Mesenchymal stem cell (in vitro differentiated cells and primary cell): ENCODE data around the gene DNAJB14.

Experiments
- DNase-seq: peaks from one replicate; pipeline ENCODE4 v3.0.0-alpha.2; 2013
- H2AFZ ChIP-seq: one replicate; pipeline ENCODE4 v1.6.1; 2013; ENCODE audit warnings: low read depth, mild to moderate bottlenecking, control low read depth, inconsistent platforms, low read length, moderate library complexity
- H2AK5ac ChIP-seq: 2 replicates; pipeline ENCODE4 v1.6.1; 2013; ENCODE audit warnings: low read length, moderate library complexity, mild to moderate bottlenecking, inconsistent platforms; ENCODE audit not compliant: severe bottlenecking
- H2BK120ac ChIP-seq: one replicate; pipeline ENCODE4 v1.6.1; 2013; ENCODE audit warnings: low read depth, mild to moderate bottlenecking, inconsistent platforms, low read length, moderate library complexity
- H2BK12ac ChIP-seq, 2 experiments: one replicate each; pipeline ENCODE4 v1.6.1; 2013; ENCODE audit warnings: inconsistent platforms in 2 of 2, low read length in 2 of 2, mild to moderate bottlenecking in 2 of 2, moderate library complexity in 2 of 2, control low read depth in 1 of 2
- H2BK15ac ChIP-seq: one replicate; pipeline ENCODE4 v1.6.1; 2013; ENCODE audit warnings: mild to moderate bottlenecking, low read depth, inconsistent platforms; ENCODE audit not compliant: poor library complexity, severe bottlenecking
- H2BK5ac ChIP-seq: 2 replicates; pipeline ENCODE4 v1.6.1; 2013; ENCODE audit warnings: low read depth, mild to moderate bottlenecking, low read length, control low read depth, inconsistent platforms; ENCODE audit not compliant: poor library complexity, severe bottlenecking
- H3K14ac ChIP-seq, 2 experiments: one replicate each; pipeline ENCODE4 v1.6.1; 2013; ENCODE audit warnings: inconsistent platforms in 2 of 2, low read length in 2 of 2, control low read depth in 1 of 2, mild to moderate bottlenecking in 1 of 2, moderate library complexity in 1 of 2
- H3K18ac ChIP-seq, 2 experiments: one replicate each; pipeline ENCODE4 v1.6.1; 2013; ENCODE audit warnings: inconsistent platforms in 2 of 2, low read length in 2 of 2, control low read depth in 1 of 2, low read depth in 1 of 2, mild to moderate bottlenecking in 1 of 2
- H3K23ac ChIP-seq, 2 experiments: one replicate each; pipeline ENCODE4 v1.6.1; 2013; ENCODE audit warnings: inconsistent platforms in 2 of 2, low read length in 2 of 2, mild to moderate bottlenecking in 2 of 2, moderate library complexity in 2 of 2, control low read depth in 1 of 2
- H3K27ac ChIP-seq: 2 replicates; pipeline ENCODE4 v1.5.1; 2013; ENCODE audit warnings: mild to moderate bottlenecking, moderate library complexity, low read length, control low read depth, inconsistent platforms; ENCODE audit not compliant: poor library complexity, severe bottlenecking
- H3K27me3 ChIP-seq, 2 experiments: 2 replicates each; pipeline versions ENCODE4 v1.6.1 to v1.7.0; 2013; ENCODE audit warnings: low read length in 2 of 2, mild to moderate bottlenecking in 2 of 2, moderate library complexity in 2 of 2, control low read depth in 1 of 2, inconsistent platforms in 1 of 2; ENCODE audit not compliant: control insufficient read depth in 1 of 2, insufficient read depth in 1 of 2
- H3K36me3 ChIP-seq, 2 experiments: 2 replicates each; pipeline versions ENCODE4 v1.6.1 to v1.7.0; 2013; ENCODE audit warnings: low read length in 2 of 2, control low read depth in 1 of 2, inconsistent platforms in 1 of 2, low read depth in 1 of 2, mild to moderate bottlenecking in 1 of 2; ENCODE audit not compliant: insufficient read depth in 2 of 2, control insufficient read depth in 1 of 2
- H3K4ac ChIP-seq, 2 experiments: one replicate each; pipeline ENCODE4 v1.6.1; 2013; ENCODE audit warnings: inconsistent platforms in 2 of 2, low read length in 2 of 2, mild to moderate bottlenecking in 2 of 2, moderate library complexity in 2 of 2, control low read depth in 1 of 2, low read depth in 1 of 2
- H3K4me1 ChIP-seq: 2 replicates; pipeline ENCODE4 v1.6.1; 2013; ENCODE audit warnings: low read depth, low read length, control low read depth; ENCODE audit not compliant: control insufficient read depth, insufficient read depth
- H3K4me2 ChIP-seq: 2 replicates; pipeline ENCODE4 v1.6.1; 2013; ENCODE audit warnings: low read length, mild to moderate bottlenecking, inconsistent platforms; ENCODE audit not compliant: poor library complexity, severe bottlenecking
- H3K4me3 ChIP-seq, 2 experiments: 2 replicates each; pipeline versions ENCODE4 v1.5.1 to v1.7.0; 2013; ENCODE audit warnings: low read length in 2 of 2, mild to moderate bottlenecking in 2 of 2, control low read depth in 1 of 2, low read depth in 1 of 2; ENCODE audit not compliant: insufficient read depth in 1 of 2
- H3K79me1 ChIP-seq: replicated peaks from 2 replicates; pipeline ENCODE4 v1.6.1; 2013; ENCODE audit warnings: mild to moderate bottlenecking, control low read depth, low read length, inconsistent platforms; ENCODE audit not compliant: poor library complexity, severe bottlenecking
- H3K9ac ChIP-seq: 2 replicates; pipeline ENCODE4 v1.7.0; 2013; ENCODE audit warnings: mild to moderate bottlenecking, low read length, moderate library complexity
- H3K9me3 ChIP-seq: 2 replicates; pipeline ENCODE4 v1.7.0; 2013; ENCODE audit warnings: mild to moderate bottlenecking, low read length; ENCODE audit not compliant: control insufficient read depth
- H4K8ac ChIP-seq: one replicate; pipeline ENCODE4 v1.6.1; 2013; ENCODE audit warnings: inconsistent platforms, mild to moderate bottlenecking, low read length, moderate library complexity
- H4K91ac ChIP-seq: one replicate; pipeline ENCODE4 v1.6.1; 2013; ENCODE audit warnings: mild to moderate bottlenecking, low read length, inconsistent platforms
- WGBS: methylation state at CpG from one replicate; pipeline ENCODE4 v1.1.7; 2013; ENCODE audit warnings: mixed read lengths; 5-methylcytosine and 5-hydroxymethylcytosine counted together

DNAJB14 gene

DNA sequence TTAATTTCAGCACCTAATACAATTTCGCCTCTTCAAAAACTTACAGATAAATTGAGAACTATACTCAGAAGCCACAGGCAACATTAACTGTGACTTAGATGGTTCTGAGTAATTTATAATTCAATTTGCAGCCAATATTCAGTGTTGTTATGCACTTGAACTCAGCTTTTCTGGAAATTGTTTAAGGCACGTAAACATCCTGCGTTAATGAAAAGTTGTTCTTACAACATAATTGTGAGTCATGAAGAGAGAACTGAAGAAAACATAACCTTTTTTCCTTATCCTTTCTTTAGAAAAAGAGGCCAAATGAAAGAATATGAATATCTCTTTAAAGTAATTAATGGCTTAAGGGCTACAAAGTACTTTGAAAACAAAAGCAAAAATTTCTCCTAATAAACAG is 20.3 kb upstream of the DNAJB14 start:
- H3K9me3 ChIP-seq, result no peaks in the 10 kb centered on the region
- H3K4me3 ChIP-seq, result no peak overlapping the region
- H4K8ac ChIP-seq, result no peak overlapping the region
- H3K9ac ChIP-seq, result no peak overlapping the region
- H2AK5ac ChIP-seq, result no peak overlapping the region
- no CpG with 5 or more reads among the region's 3 CpGs for WGBS
- H3K27ac ChIP-seq, result no peak overlapping the region
- H2BK5ac ChIP-seq, result no peak overlapping the region
- H3K4me1 ChIP-seq, result no peaks in the 10 kb centered on the region
- H3K36me3 ChIP-seq, result peaks cover 0 to 2% of the 10 kb centered on the region in 2 experiments
- H3K18ac ChIP-seq, result no peak overlapping the region
- H3K4me2 ChIP-seq, result no peak overlapping the region
- H3K14ac ChIP-seq, result no peak overlapping the region
- no peak overlapping the region for H2AFZ ChIP-seq
- no peaks in the 10 kb centered on the region for H3K79me1 ChIP-seq
- peak; percentile 68 for DNase-seq
- no peak overlapping the region for H3K23ac ChIP-seq
- no peak overlapping the region for H2BK15ac ChIP-seq
- H3K4ac ChIP-seq, result no peak overlapping the region
- H3K27me3 ChIP-seq, result no peaks in the 10 kb centered on the region
- H2BK120ac ChIP-seq, result no peak overlapping the region
- H2BK12ac ChIP-seq, result no peak overlapping the region
- H4K91ac ChIP-seq, result no peak overlapping the region

DNA sequence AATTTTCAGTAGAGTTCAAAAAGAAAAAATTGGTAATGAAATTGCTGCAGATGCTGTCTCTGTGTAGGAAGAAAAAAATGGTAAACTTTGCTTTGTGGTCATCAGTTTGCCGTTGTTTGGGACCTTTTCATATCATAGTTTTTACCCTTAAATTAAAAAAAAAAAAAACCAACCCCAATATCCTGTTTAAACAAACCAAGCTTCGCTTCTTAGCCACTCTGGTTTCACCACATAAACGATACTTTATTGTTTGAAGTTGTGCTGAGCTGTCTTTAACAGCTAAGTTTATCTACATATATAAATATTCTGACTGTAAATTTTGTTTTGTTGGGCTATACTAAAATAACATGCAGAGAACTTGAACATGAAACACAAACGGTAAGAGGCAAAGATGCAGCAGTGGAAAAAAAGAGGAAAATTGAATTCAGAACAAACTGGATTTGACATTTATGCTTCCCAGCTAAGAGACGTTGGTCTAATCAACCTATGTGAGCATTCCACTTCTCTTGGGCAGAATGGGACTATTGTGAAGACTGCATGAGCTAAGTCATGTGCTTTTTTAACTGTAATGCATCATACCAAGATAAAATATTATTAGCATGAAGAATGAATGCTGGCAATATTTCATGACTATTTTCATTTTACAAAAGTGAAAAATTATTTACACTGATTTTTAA is 19.4 kb upstream of the DNAJB14 start:
- no peak overlapping the region for H3K4me2 ChIP-seq
- no peak overlapping the region for H2BK12ac ChIP-seq
- peaks cover 2% of the 10 kb centered on the region for H3K4me1 ChIP-seq
- H3K36me3 ChIP-seq, result no peaks in the 10 kb centered on the region
- H2BK5ac ChIP-seq, result no peak overlapping the region
- H2BK15ac ChIP-seq, result no peak overlapping the region
- H3K79me1 ChIP-seq, result no peaks in the 10 kb centered on the region
- no peaks in the 10 kb centered on the region for H3K9me3 ChIP-seq
- H3K9ac ChIP-seq, result no peak overlapping the region
- no peak overlapping the region for H4K91ac ChIP-seq
- peak; percentile 8 for DNase-seq
- no peak overlapping the region for H4K8ac ChIP-seq
- no peaks in the 10 kb centered on the region for H3K27me3 ChIP-seq
- no peak overlapping the region for H2AK5ac ChIP-seq
- no peak overlapping the region for H3K4me3 ChIP-seq
- 61% methylated on average over 1 of the region's 5 CpGs for WGBS
- H2BK120ac ChIP-seq, result no peak overlapping the region
- H2AFZ ChIP-seq, result no peak overlapping the region
- no peak overlapping the region for H3K4ac ChIP-seq
- no peak overlapping the region for H3K14ac ChIP-seq
- no peak overlapping the region for H3K18ac ChIP-seq
- no peak overlapping the region for H3K23ac ChIP-seq
- H3K27ac ChIP-seq, result no peak overlapping the region

DNA sequence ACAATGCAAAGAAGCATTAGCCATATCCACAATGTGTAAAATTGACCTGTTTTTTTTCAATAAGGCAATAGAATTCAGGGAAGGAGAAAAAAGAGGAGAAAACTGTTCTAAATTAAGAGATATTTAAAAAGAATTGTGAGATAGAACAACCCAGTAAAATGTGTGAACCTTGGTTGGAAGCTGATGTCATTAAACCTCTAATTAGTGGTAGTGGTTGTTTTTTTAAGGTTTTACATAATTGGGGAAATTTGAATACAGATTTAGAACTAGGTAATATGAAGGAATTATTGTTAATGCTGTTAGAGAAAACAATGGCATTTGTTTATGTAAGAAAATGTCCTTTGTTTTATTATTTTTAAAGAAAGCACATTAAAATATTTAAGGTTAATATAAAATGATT is 18.8 kb upstream of the DNAJB14 start:
- Histone ChIP-seq H4K91ac (no peak overlapping the region), H3K9me3 (no peaks in the 10 kb centered on the region), H3K27me3 (no peaks in the 10 kb centered on the region), H2BK5ac (no peak overlapping the region), H3K4me1 (peaks cover 2% of the 10 kb centered on the region), H3K4me2 (no peak overlapping the region), H3K79me1 (no peaks in the 10 kb centered on the region), H3K9ac (no peak overlapping the region), H2AFZ (no peak overlapping the region), H2BK120ac (no peak overlapping the region), H3K27ac (no peak overlapping the region), H3K36me3 (no peaks in the 10 kb centered on the region), H3K14ac (no peak overlapping the region), H2AK5ac (no peak overlapping the region), H4K8ac (no peak overlapping the region), H3K23ac (no peak overlapping the region), H2BK15ac (no peak overlapping the region), H3K4ac (no peak overlapping the region), H3K18ac (no peak overlapping the region), H2BK12ac (no peak overlapping the region), H3K4me3 (no peak overlapping the region)
- no peak for DNase-seq

DNA sequence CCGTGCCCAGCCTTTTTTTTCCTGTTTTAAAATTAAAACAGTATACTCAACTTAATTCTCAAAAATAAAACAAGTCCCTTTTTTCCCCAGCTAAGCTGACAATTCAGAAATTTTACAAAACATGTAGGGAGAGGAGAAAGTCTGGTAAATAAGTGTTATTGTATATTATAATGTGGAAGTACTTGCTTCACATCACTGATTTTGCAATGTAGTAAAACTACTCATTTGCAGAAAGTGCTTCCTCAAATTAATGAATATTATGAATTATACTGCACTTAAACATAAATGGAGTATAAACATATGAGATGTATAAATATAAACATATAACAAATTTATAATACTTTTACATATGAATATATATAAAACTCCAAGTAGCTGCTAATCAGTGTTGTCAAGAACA is 15.3 kb upstream of the DNAJB14 start:
- WGBS, result 100% methylated on average over 1 of the region's 1 CpG
- H3K4me2 ChIP-seq, result no peak overlapping the region
- H4K91ac ChIP-seq, result no peak overlapping the region
- no peak overlapping the region for H3K9ac ChIP-seq
- no peak overlapping the region for H2BK12ac ChIP-seq
- H3K36me3 ChIP-seq, result no peaks in the 10 kb centered on the region
- no peak overlapping the region for H3K4ac ChIP-seq
- no peak overlapping the region for H2AFZ ChIP-seq
- no peak overlapping the region for H3K23ac ChIP-seq
- no peak overlapping the region for H2AK5ac ChIP-seq
- no peak overlapping the region for H3K4me3 ChIP-seq
- no peaks in the 10 kb centered on the region for H3K9me3 ChIP-seq
- no peak overlapping the region for H3K18ac ChIP-seq
- H3K79me1 ChIP-seq, result no peaks in the 10 kb centered on the region
- no peak overlapping the region for H2BK5ac ChIP-seq
- no peak overlapping the region for H2BK15ac ChIP-seq
- no peak overlapping the region for H2BK120ac ChIP-seq
- no peaks in the 10 kb centered on the region for H3K27me3 ChIP-seq
- no peak overlapping the region for H3K27ac ChIP-seq
- peaks cover 2% of the 10 kb centered on the region for H3K4me1 ChIP-seq
- no peak overlapping the region for H4K8ac ChIP-seq
- DNase-seq, result no peak
- H3K14ac ChIP-seq, result no peak overlapping the region
